ENCODE measurements around the gene FMO2. TPM values are rescaled to one million over a fixed set of nuclear protein-coding genes. Genes with fewer than 3 reads are reported as not detected.

Gene FMO2
- total RNA-seq, 1 donor from 2014 or later: not detected

DNA sequence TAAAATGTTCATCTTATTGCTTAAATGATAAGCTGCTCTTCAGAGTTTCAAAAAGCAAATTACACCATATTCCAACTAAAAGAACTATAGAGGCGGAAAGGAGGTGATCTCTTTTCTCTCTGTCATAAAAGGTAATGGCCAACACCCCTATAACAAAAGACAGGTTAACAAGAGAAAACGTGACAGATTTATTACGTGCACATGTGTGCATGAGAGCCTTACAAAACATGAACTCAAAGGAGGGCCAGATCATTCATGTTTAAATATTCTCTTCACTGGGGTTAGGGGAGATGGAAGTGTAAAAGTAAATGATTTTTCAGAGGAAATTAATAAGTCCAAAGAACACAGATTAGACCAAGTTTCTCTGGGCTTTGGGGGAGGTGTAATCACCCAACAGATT lies 26.5 kb upstream of the FMO2 start:
- Histone ChIP-seq H3K9me3 (ENCODE audit: insufficient read depth, low read depth, low read length) (no peaks in the 10 kb centered on the region), H3K79me2 (ENCODE audit: insufficient read depth, low read length) (no peaks in the 10 kb centered on the region), H3K4me2 (ENCODE audit: low read length) (no peak overlapping the region), H4K20me1 (ENCODE audit: insufficient read depth, low read length) (no peaks in the 10 kb centered on the region), H3K9ac (ENCODE audit: low read length) (no peak overlapping the region), H3K36me3 (ENCODE audit: insufficient read depth, low read length) (no peaks in the 10 kb centered on the region), H3K4me3 (ENCODE audit: insufficient read depth, low read depth, low read length) (no peak overlapping the region), H2AFZ (ENCODE audit: low read depth, low read length) (no peak overlapping the region), H3K27me3 (ENCODE audit: insufficient read depth, low read length) (no peaks in the 10 kb centered on the region), H3K4me1 (ENCODE audit: insufficient read depth, low read length) (no peaks in the 10 kb centered on the region), H3K27ac (ENCODE audit: low read depth, low read length) (no peak overlapping the region)
- DNase-seq (ENCODE audit: low read depth): no peak
- Mint-ChIP-seq H3K27me3 (ENCODE audit: low read depth, unreplicated experiment) (no peaks in the 10 kb centered on the region), H3K4me3 (ENCODE audit: unreplicated experiment) (no peak overlapping the region), H3K36me3 (ENCODE audit: low read depth, unreplicated experiment) (no peaks in the 10 kb centered on the region), H3K9me3 (ENCODE audit: unreplicated experiment) (no peaks in the 10 kb centered on the region), H3K4me1 (ENCODE audit: low read depth, unreplicated experiment) (peaks cover 8% of the 10 kb centered on the region), H3K27ac (ENCODE audit: unreplicated experiment) (no peak overlapping the region)
- FAIRE-seq: no peak
- no peak for TF ChIP-seq EZH2 (IDR thresholded peaks at IDR 0.05; ENCODE audit: insufficient read depth, low read length)
- no peak for TF ChIP-seq CTCF (IDR thresholded peaks at IDR 0.05; ENCODE audit: insufficient read depth, low read depth, low read length)

DNA sequence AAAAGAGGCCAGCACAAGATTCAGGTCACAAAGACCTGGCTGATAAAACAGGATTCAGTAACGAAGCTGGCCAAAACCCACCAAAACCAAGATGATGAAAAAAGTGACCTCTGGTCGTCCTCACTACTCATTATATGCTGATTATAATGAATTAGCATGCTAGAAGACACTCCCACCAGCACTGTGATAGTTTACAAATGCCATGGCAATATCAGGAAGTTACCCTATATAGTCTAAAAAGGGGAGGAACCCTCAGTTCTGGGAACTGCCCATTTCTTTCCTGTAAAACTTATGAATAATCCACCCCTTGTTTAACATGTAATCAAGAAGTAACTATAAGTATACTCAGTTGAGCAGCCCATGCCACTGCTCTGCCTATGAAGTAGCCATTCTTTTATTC lies 26.0 kb upstream of the FMO2 start:
- no peaks in the 10 kb centered on the region for H3K79me2 ChIP-seq (ENCODE audit: insufficient read depth, low read length)
- H3K27ac Mint-ChIP-seq (ENCODE audit: unreplicated experiment): no peak overlapping the region
- H4K20me1 ChIP-seq (ENCODE audit: insufficient read depth, low read length): no peaks in the 10 kb centered on the region
- no peaks in the 10 kb centered on the region for H3K27me3 ChIP-seq (ENCODE audit: insufficient read depth, low read length)
- H3K27ac ChIP-seq (ENCODE audit: low read depth, low read length): no peak overlapping the region
- no peaks in the 10 kb centered on the region for H3K4me1 ChIP-seq (ENCODE audit: insufficient read depth, low read length)
- TF ChIP-seq CTCF (IDR thresholded peaks at IDR 0.05; ENCODE audit: insufficient read depth, low read depth, low read length): no peak
- TF ChIP-seq EZH2 (IDR thresholded peaks at IDR 0.05; ENCODE audit: insufficient read depth, low read length): no peak
- H3K9me3 Mint-ChIP-seq (ENCODE audit: unreplicated experiment): no peaks in the 10 kb centered on the region
- no peaks in the 10 kb centered on the region for H3K36me3 Mint-ChIP-seq (ENCODE audit: low read depth, unreplicated experiment)
- H3K27me3 Mint-ChIP-seq (ENCODE audit: low read depth, unreplicated experiment): no peaks in the 10 kb centered on the region
- no peak overlapping the region for H3K4me3 Mint-ChIP-seq (ENCODE audit: unreplicated experiment)
- no peaks in the 10 kb centered on the region for H3K36me3 ChIP-seq (ENCODE audit: insufficient read depth, low read length)
- H3K4me2 ChIP-seq (ENCODE audit: low read length): no peak overlapping the region
- no peaks in the 10 kb centered on the region for H3K9me3 ChIP-seq (ENCODE audit: insufficient read depth, low read depth, low read length)
- no peak overlapping the region for H2AFZ ChIP-seq (ENCODE audit: low read depth, low read length)
- H3K4me1 Mint-ChIP-seq (ENCODE audit: low read depth, unreplicated experiment): peaks cover 8% of the 10 kb centered on the region
- FAIRE-seq: no peak
- DNase-seq (ENCODE audit: low read depth): no peak
- H3K4me3 ChIP-seq (ENCODE audit: insufficient read depth, low read depth, low read length): no peak overlapping the region
- H3K9ac ChIP-seq (ENCODE audit: low read length): no peak overlapping the region

GRCh38 chr1:171160211-171160610 lies 24.9 kb upstream of the FMO2 start:
- no peaks in the 10 kb centered on the region for H3K4me1 ChIP-seq (ENCODE audit: insufficient read depth, low read length)
- no peaks in the 10 kb centered on the region for H3K9me3 ChIP-seq (ENCODE audit: insufficient read depth, low read depth, low read length)
- FAIRE-seq (no peak), DNase-seq (ENCODE audit: low read depth) (no peak)
- Mint-ChIP-seq H3K9me3 (ENCODE audit: unreplicated experiment) (no peaks in the 10 kb centered on the region), H3K27ac (ENCODE audit: unreplicated experiment) (peak overlapping the region; percentile 53), H3K27me3 (ENCODE audit: low read depth, unreplicated experiment) (no peaks in the 10 kb centered on the region), H3K36me3 (ENCODE audit: low read depth, unreplicated experiment) (no peaks in the 10 kb centered on the region), H3K4me3 (ENCODE audit: unreplicated experiment) (no peak overlapping the region), H3K4me1 (ENCODE audit: low read depth, unreplicated experiment) (peaks cover 8% of the 10 kb centered on the region)
- no peak overlapping the region for H3K4me3 ChIP-seq (ENCODE audit: insufficient read depth, low read depth, low read length)
- no peaks in the 10 kb centered on the region for H3K27me3 ChIP-seq (ENCODE audit: insufficient read depth, low read length)
- no peak overlapping the region for H3K9ac ChIP-seq (ENCODE audit: low read length)
- no peaks in the 10 kb centered on the region for H4K20me1 ChIP-seq (ENCODE audit: insufficient read depth, low read length)
- H3K4me2 ChIP-seq (ENCODE audit: low read length): no peak overlapping the region
- H2AFZ ChIP-seq (ENCODE audit: low read depth, low read length): no peak overlapping the region
- TF ChIP-seq EZH2 (IDR thresholded peaks at IDR 0.05; ENCODE audit: insufficient read depth, low read length): no peak
- TF ChIP-seq CTCF (IDR thresholded peaks at IDR 0.05; ENCODE audit: insufficient read depth, low read depth, low read length): no peak
- no peaks in the 10 kb centered on the region for H3K36me3 ChIP-seq (ENCODE audit: insufficient read depth, low read length)
- H3K79me2 ChIP-seq (ENCODE audit: insufficient read depth, low read length): no peaks in the 10 kb centered on the region
- H3K27ac ChIP-seq (ENCODE audit: low read depth, low read length): no peak overlapping the region
